OCI-LY1 (cell line): Measurements from ENCODE around the gene GAPDH.

Source experiments
- EZH2 ChIP-seq: fragments of 200-600 bp; sonication (generic), shearing (Covaris generic); IDR thresholded peaks from 2 replicates; pipeline ENCODE4 v1.8.0; 2017; ENCODE audit warnings: borderline replicate concordance, mixed run types, mild to moderate bottlenecking, antibody characterized with exemption, low read length, moderate library complexity, mixed read lengths
- TF ChIP-seq, protein P1 (sequence below): fragments of 200-600 bp; sonication (generic), shearing (Covaris generic); IDR thresholded peaks from 2 replicates; pipeline ENCODE4 v1.5.1; 2017; ENCODE audit warnings: mild to moderate bottlenecking, antibody characterized with exemption, low read length, moderate library complexity, mixed read lengths

DNA sequence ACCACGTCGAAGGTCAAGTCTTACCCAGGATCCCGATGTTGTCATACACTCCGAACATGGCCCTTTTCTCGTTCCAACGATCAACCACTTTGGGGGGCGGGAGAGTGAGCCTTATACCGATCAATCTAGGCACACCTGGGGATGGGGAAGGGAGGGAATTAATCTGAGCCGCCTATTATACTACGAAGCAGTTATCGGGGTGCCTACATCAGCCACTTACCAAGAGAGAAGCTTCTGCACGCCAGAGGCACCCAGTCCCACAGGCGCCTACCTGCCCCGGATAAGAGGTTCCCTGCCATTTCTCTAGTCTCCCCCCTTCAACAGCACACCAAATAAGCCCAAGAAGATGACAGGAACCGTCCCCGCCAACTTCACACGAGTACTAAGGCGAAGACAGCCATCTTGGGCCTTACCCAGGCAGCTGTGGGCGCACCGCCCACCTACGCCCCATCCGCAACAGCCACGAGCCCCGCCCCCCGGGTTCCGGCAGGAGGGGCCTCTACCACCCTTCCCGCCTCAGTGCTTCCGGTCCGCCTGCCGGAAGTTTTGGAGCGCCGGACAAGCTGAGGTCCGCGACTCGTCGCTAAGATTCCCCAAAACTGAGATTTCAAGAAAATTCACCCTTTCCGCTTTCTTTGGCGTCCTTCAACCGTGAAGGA lies 41.4 kb upstream of the GAPDH start, which contains the start of gene MRPL51:
- TF ChIP-seq, protein P1, sequence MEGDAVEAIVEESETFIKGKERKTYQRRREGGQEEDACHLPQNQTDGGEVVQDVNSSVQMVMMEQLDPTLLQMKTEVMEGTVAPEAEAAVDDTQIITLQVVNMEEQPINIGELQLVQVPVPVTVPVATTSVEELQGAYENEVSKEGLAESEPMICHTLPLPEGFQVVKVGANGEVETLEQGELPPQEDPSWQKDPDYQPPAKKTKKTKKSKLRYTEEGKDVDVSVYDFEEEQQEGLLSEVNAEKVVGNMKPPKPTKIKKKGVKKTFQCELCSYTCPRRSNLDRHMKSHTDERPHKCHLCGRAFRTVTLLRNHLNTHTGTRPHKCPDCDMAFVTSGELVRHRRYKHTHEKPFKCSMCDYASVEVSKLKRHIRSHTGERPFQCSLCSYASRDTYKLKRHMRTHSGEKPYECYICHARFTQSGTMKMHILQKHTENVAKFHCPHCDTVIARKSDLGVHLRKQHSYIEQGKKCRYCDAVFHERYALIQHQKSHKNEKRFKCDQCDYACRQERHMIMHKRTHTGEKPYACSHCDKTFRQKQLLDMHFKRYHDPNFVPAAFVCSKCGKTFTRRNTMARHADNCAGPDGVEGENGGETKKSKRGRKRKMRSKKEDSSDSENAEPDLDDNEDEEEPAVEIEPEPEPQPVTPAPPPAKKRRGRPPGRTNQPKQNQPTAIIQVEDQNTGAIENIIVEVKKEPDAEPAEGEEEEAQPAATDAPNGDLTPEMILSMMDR, result no peak
- no peak for TF ChIP-seq EZH2
